ENCODE data around the gene SPAG4. TPM values are rescaled to one million over a fixed set of nuclear protein-coding genes. Genes with fewer than 3 reads are reported as not detected.
A peak's percentile ranks its signal among the peaks of the same experiment; 100 is the strongest.

Gene SPAG4
- total and polyA plus RNA-seq, 8 donors, result 32.2 to 65.9 (median 38.2) TPM

- ATAC-seq, result no peak
- Histone ChIP-seq H3K4me3 (no peak overlapping the region), H3K4me1 (no peaks in the 10 kb centered on the region), H3K27ac (no peak overlapping the region), H3K36me3 (no peaks in the 10 kb centered on the region), H3K27me3 (no peaks in the 10 kb centered on the region), H3K9me3 (no peaks in the 10 kb centered on the region)
- WGBS, 2 donors, result 95 to 96% methylated on average over 6 of the region's 6 CpGs
- DNase-seq, result no peak
- FAIRE-seq, result no peak
- intact Hi-C loops (cut with DNase I), result no loop called here
- no peak for TF ChIP-seq CTCF (IDR thresholded peaks at IDR 0.05)
These were observed 21.6 kb downstream of the SPAG4 start for GRCh38 chr20:35637276-35637675.

GRCh38 chr20:35638751-35639150, 23.1 kb downstream of the SPAG4 start:
- no peaks in the 10 kb centered on the region for H3K4me1 ChIP-seq
- ATAC-seq (no peak), FAIRE-seq (no peak), DNase-seq (no peak)
- H3K27me3 ChIP-seq, result no peaks in the 10 kb centered on the region
- H3K36me3 ChIP-seq, result no peaks in the 10 kb centered on the region
- WGBS, 2 donors, result 52 to 63% methylated on average over 2 of the region's 2 CpGs
- H3K4me3 ChIP-seq, result no peak overlapping the region
- no peak overlapping the region for H3K27ac ChIP-seq
- no peaks in the 10 kb centered on the region for H3K9me3 ChIP-seq
- intact Hi-C loops (cut with DNase I), result no loop called here
- TF ChIP-seq CTCF (IDR thresholded peaks at IDR 0.05), result no peak

- WGBS, 2 donors, result 54 to 56% methylated on average over 3 of the region's 3 CpGs
- no peaks in the 10 kb centered on the region for H3K9me3 ChIP-seq
- DNase-seq (no peak), ATAC-seq (no peak), FAIRE-seq (no peak)
- no peaks in the 10 kb centered on the region for H3K27me3 ChIP-seq
- no peak overlapping the region for H3K4me3 ChIP-seq
- H3K4me1 ChIP-seq, result no peaks in the 10 kb centered on the region
- intact Hi-C loops (cut with DNase I), result no loop called here
- H3K27ac ChIP-seq, result no peak overlapping the region
- no peaks in the 10 kb centered on the region for H3K36me3 ChIP-seq
- no peak for TF ChIP-seq CTCF (IDR thresholded peaks at IDR 0.05)
These were observed 25.1 kb downstream of the SPAG4 start for GRCh38 chr20:35640724-35641123.

GRCh38 chr20:35641743-35642142, 26.1 kb downstream of the SPAG4 start:
- TF ChIP-seq CTCF (IDR thresholded peaks at IDR 0.05), result no peak
- WGBS, 2 donors, result 59 to 71% methylated on average over 4 of the region's 4 CpGs
- Histone ChIP-seq H3K36me3 (no peaks in the 10 kb centered on the region), H3K4me1 (no peaks in the 10 kb centered on the region), H3K27me3 (no peaks in the 10 kb centered on the region), H3K27ac (no peak overlapping the region), H3K9me3 (no peaks in the 10 kb centered on the region), H3K4me3 (no peak overlapping the region)
- peak in 2 of 4 donors; percentile 46 to 47 for ATAC-seq
- no peak for FAIRE-seq
- DNase-seq, result no peak
- intact Hi-C loops (cut with DNase I), result no loop called here

- Histone ChIP-seq H3K36me3 (no peaks in the 10 kb centered on the region), H3K4me3 (no peak overlapping the region), H3K27me3 (no peaks in the 10 kb centered on the region), H3K9me3 (no peaks in the 10 kb centered on the region), H3K27ac (no peak overlapping the region), H3K4me1 (no peaks in the 10 kb centered on the region)
- ATAC-seq, result no peak
- DNase-seq, result no peak
- 95% methylated on average over 7 of the region's 7 CpGs for WGBS, 2 donors
- TF ChIP-seq CTCF (IDR thresholded peaks at IDR 0.05), result no peak
- no peak for FAIRE-seq
- intact Hi-C loops (cut with DNase I), result no loop called here
These were observed 27.4 kb downstream of the SPAG4 start for GRCh38 chr20:35643045-35643444.
